ENCODE results near the gene TUBB4B.

GRCh38 chr9:137277329-137278041 lies 36.4 kb downstream of the TUBB4B start, which contains the start of gene TOR4A:
- TF ChIP-seq CTCF (IDR thresholded peaks at IDR 0.05), result peak in 3 of 6 experiments; percentile 9 to 29 (median 12)
- TF ChIP-seq POLR2A (IDR thresholded peaks at IDR 0.05), result peak in 2 of 4 donors; percentile 18 to 53
